ENCODE measurements around the gene CCDC138. TPM values are rescaled to one million over a fixed set of nuclear protein-coding genes. Genes with fewer than 3 reads are reported as not detected.

The CCDC138 gene
- total RNA-seq, 1 donor from 2014 or later, result 27.9 TPM

DNA sequence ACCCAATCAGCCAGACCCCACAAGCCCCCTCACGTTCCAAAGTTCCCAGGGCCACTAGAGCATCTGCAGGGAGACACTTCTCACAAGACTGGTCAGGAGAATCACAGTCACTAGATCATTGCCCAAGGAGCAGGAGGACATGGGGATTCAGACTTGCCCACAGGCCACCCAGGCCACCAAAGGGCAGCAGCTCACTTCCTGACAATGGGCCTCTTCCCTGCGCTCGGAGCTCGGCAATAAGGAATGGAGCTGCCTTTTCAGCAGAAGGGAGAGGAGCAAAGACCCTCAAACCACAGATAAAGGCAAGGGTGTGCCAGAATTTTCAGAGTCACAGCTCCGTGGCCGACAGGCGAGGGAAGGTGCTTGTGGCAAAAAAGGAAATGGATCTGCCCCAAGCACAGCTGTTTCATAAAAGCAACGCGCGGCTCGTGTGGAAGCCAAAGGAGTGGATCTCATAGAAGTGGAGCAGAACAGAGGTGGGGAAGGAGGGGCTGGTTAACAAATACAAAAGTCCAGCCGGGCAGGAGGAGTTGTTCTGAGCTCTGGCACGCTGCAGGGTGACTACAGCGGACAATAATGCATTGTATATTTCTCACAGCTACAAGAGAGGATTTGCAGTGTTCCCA is 130.3 kb downstream of the CCDC138 start:
- Mint-ChIP-seq H3K36me3 (no peaks in the 10 kb centered on the region), H3K9me3 (no peaks in the 10 kb centered on the region), H3K27ac (peak overlapping the region; percentile 10), H3K27me3 (no peaks in the 10 kb centered on the region), H3K4me3 (no peak overlapping the region), H3K4me1 (ENCODE audit: unreplicated experiment) (peaks cover 13% of the 10 kb centered on the region)
- DNase-seq (ENCODE audit: extremely low spot score, unreplicated experiment), result peak; percentile 52
- TF ChIP-seq, protein P1, sequence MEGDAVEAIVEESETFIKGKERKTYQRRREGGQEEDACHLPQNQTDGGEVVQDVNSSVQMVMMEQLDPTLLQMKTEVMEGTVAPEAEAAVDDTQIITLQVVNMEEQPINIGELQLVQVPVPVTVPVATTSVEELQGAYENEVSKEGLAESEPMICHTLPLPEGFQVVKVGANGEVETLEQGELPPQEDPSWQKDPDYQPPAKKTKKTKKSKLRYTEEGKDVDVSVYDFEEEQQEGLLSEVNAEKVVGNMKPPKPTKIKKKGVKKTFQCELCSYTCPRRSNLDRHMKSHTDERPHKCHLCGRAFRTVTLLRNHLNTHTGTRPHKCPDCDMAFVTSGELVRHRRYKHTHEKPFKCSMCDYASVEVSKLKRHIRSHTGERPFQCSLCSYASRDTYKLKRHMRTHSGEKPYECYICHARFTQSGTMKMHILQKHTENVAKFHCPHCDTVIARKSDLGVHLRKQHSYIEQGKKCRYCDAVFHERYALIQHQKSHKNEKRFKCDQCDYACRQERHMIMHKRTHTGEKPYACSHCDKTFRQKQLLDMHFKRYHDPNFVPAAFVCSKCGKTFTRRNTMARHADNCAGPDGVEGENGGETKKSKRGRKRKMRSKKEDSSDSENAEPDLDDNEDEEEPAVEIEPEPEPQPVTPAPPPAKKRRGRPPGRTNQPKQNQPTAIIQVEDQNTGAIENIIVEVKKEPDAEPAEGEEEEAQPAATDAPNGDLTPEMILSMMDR (conservative IDR thresholded peaks at IDR 0.05), result no peak

- Mint-ChIP-seq H3K27me3 (no peaks in the 10 kb centered on the region), H3K4me3 (no peak overlapping the region), H3K9me3 (no peaks in the 10 kb centered on the region), H3K36me3 (no peaks in the 10 kb centered on the region), H3K4me1 (ENCODE audit: unreplicated experiment) (peaks cover 15% of the 10 kb centered on the region), H3K27ac (peak overlapping the region; percentile 10)
- TF ChIP-seq, protein P1 (conservative IDR thresholded peaks at IDR 0.05), result no peak
- peak; percentile 16 for DNase-seq (ENCODE audit: extremely low spot score, unreplicated experiment)
Observed at GRCh38 chr2:108917526-108917925, 131.0 kb downstream of the CCDC138 start.

DNA sequence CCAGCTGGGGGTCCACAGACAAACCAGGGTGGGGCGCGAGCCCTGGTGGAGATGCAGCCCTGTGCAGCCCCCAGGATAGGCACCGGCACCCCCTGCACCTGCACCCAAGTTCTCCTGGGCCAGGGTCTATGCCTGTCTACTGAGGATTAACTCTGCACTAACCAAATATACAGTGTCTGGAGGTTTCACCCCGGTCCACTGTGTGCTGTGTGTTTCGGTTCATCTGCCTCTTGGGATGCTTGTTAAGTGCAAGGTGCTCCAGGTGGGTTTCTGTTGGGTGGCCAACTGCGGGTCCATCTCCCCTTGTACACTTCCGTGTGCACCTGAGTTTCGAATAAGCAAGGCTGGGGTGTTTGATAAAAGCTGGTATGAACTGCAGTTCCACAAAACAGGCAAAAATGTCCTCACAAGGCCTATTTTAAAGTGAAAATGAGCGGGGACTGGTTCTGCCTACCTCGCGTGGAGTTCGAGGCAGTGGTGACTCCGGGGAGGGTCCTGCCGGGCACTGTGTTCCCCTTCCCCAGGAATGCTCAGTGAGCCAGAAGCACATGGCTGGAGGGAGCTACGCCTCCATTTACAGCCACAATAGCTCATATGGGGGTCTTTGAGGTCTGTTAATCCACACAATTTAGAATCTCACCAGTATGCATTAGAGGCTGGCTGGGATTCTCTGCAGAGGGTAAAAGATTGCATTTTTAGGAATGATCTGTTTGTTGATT is 131.7 kb downstream of the CCDC138 start:
- Mint-ChIP-seq H3K4me1 (ENCODE audit: unreplicated experiment) (peaks cover 23% of the 10 kb centered on the region), H3K9me3 (no peaks in the 10 kb centered on the region), H3K36me3 (no peaks in the 10 kb centered on the region), H3K27ac (no peak overlapping the region), H3K27me3 (no peaks in the 10 kb centered on the region), H3K4me3 (no peak overlapping the region)
- TF ChIP-seq, protein P1 (conservative IDR thresholded peaks at IDR 0.05), result no peak
- DNase-seq (ENCODE audit: extremely low spot score, unreplicated experiment), result peak; percentile 47

- H3K36me3 Mint-ChIP-seq, result no peaks in the 10 kb centered on the region
- no peak for DNase-seq (ENCODE audit: extremely low spot score, unreplicated experiment)
- H3K27ac Mint-ChIP-seq, result no peak overlapping the region
- no peaks in the 10 kb centered on the region for H3K27me3 Mint-ChIP-seq
- TF ChIP-seq, protein P1 (conservative IDR thresholded peaks at IDR 0.05), result no peak
- peaks cover 23% of the 10 kb centered on the region for H3K4me1 Mint-ChIP-seq (ENCODE audit: unreplicated experiment)
- H3K9me3 Mint-ChIP-seq, result no peaks in the 10 kb centered on the region
- no peak overlapping the region for H3K4me3 Mint-ChIP-seq
Observed at GRCh38 chr2:108918941-108919341, 132.4 kb downstream of the CCDC138 start.

DNA sequence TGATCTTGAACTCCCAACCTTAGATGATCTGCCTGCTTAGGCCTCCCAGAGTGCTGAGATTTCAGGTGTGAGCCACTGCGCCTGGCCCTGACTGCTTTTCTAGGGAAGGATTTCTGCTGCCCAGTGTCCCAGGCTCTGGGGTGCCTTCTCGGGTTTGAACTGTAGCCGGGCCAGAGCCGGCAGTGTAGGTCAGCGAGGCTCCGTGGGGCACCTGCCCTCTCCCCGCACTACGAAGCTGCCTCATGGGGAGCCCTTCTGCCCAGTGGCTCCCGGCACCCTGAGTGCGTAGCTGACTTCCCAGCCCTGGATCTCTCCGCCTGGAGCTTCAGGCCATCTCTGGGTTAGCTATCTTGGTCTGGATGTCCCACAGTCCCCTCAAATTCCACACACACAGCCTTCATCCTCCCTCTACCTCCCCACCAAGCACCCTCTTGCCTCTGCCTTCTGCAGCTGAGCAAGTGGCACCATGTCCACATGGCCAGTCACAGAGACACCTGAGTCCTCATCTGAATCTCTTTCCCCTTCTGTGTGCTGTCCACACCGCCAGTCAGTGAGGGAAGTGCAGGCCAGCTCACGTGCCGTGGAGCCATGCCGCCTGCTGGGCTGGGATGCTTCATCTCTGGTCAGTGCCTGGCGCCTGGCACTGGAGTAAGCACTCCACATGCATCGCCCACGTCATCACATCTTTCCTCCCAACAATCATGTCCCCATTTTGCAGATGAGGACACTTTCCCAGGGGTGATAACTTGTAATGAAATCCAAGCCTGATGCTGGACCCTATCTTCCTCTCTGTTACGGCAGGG is 133.2 kb downstream of the CCDC138 start:
- H3K27me3 Mint-ChIP-seq, result no peaks in the 10 kb centered on the region
- TF ChIP-seq, protein P1 (conservative IDR thresholded peaks at IDR 0.05), result no peak
- DNase-seq (ENCODE audit: extremely low spot score, unreplicated experiment), result no peak
- H3K9me3 Mint-ChIP-seq, result no peaks in the 10 kb centered on the region
- no peak overlapping the region for H3K27ac Mint-ChIP-seq
- H3K4me1 Mint-ChIP-seq (ENCODE audit: unreplicated experiment), result peaks cover 29% of the 10 kb centered on the region
- H3K36me3 Mint-ChIP-seq, result no peaks in the 10 kb centered on the region
- no peak overlapping the region for H3K4me3 Mint-ChIP-seq
